Measurements from ENCODE around the gene PSMD13.

Gene PSMD13

GRCh38 chr11:285894-286220, 49.1 kb downstream of the PSMD13 start:
- no peak for DNase-seq (ENCODE audit: extremely low read depth in 1 of 2, low read depth in 1 of 2)

- peak in 1 of 2 donors; percentile 44 for DNase-seq (ENCODE audit: extremely low read depth in 1 of 2, low read depth in 1 of 2)
Observed at GRCh38 chr11:286977-287820, 50.4 kb downstream of the PSMD13 start.

- no peak for DNase-seq (ENCODE audit: extremely low read depth in 1 of 2, low read depth in 1 of 2)
Observed at GRCh38 chr11:287821-288477, 51.2 kb downstream of the PSMD13 start.

- DNase-seq (ENCODE audit: extremely low read depth in 1 of 2, low read depth in 1 of 2) = no peak
Observed at GRCh38 chr11:288478-289397, 52.0 kb downstream of the PSMD13 start, which contains the start of gene PGGHG. Gene PGGHG (plus strand): TSS chr11:289126. CDS start chr11:289817, 691 bp downstream.

- no peak for DNase-seq (ENCODE audit: extremely low read depth in 1 of 2, low read depth in 1 of 2)
Observed at GRCh38 chr11:289398-289711, 52.6 kb downstream of the PSMD13 start.

GRCh38 chr11:289712-290620, 53.2 kb downstream of the PSMD13 start:
- DNase-seq (ENCODE audit: extremely low read depth in 1 of 2, low read depth in 1 of 2) = no peak

GRCh38 chr11:290621-291231, 54.0 kb downstream of the PSMD13 start:
- no peak for DNase-seq (ENCODE audit: extremely low read depth in 1 of 2, low read depth in 1 of 2)

GRCh38 chr11:291281-292210, 54.8 kb downstream of the PSMD13 start:
- no peak for DNase-seq (ENCODE audit: extremely low read depth in 1 of 2, low read depth in 1 of 2)

GRCh38 chr11:292211-293121, 55.7 kb downstream of the PSMD13 start:
- DNase-seq (ENCODE audit: extremely low read depth in 1 of 2, low read depth in 1 of 2) = no peak

GRCh38 chr11:293271-293851, 56.6 kb downstream of the PSMD13 start:
- no peak for DNase-seq (ENCODE audit: extremely low read depth in 1 of 2, low read depth in 1 of 2)

- DNase-seq (ENCODE audit: extremely low read depth in 1 of 2, low read depth in 1 of 2) = no peak
Observed at GRCh38 chr11:293852-294661, 57.3 kb downstream of the PSMD13 start.

GRCh38 chr11:294780-295179, 58.0 kb downstream of the PSMD13 start:
- no peak for DNase-seq (ENCODE audit: extremely low read depth in 1 of 2, low read depth in 1 of 2)

- no peak for DNase-seq (ENCODE audit: extremely low read depth in 1 of 2, low read depth in 1 of 2)
Observed at GRCh38 chr11:295351-296170, 58.8 kb downstream of the PSMD13 start.

- no peak for DNase-seq (ENCODE audit: extremely low read depth in 1 of 2, low read depth in 1 of 2)
Observed at GRCh38 chr11:296171-297050, 59.6 kb downstream of the PSMD13 start.

GRCh38 chr11:297051-297585, 60.3 kb downstream of the PSMD13 start:
- DNase-seq (ENCODE audit: extremely low read depth in 1 of 2, low read depth in 1 of 2) = no peak

All from stimulated activated CD8-positive, alpha-beta memory T cell treated with anti-CD3 and anti-CD28 coated beads, Interleukin-7, amount 100 ng/mL, for 48 hours (primary cell).